Endometrial microvascular endothelial cells (primary cell): ENCODE measurements around the gene POC5. TPM values are rescaled to one million over a fixed set of nuclear protein-coding genes. Genes with fewer than 3 reads are reported as not detected.
"Not testable (repeated sequence)": the region's sequence is repeated elsewhere in the genome, so short reads cannot be mapped to it uniquely, and the experiment has no call there.

Experiments used
- in situ Hi-C: cut with HindIII; loops from 2 replicates; pipeline ENCODE4 v1.10.0; 2017; ENCODE audit warnings: low sequenced_read_pairs, low pct_unique_long_range_greater_than_20kb; ENCODE audit errors: inconsistent ontology term
- total RNA-seq: library from RNA; depleted of rRNA; stranded (reverse); fragments of >200 nt; gene quantifications from one replicate; pipeline ENCODE4 v1.2.3, GENCODE V29; 2015; ENCODE audit errors: inconsistent ontology term

POC5 gene
- total RNA-seq, 1 donor from 2014 or later: 15.0 TPM

DNA sequence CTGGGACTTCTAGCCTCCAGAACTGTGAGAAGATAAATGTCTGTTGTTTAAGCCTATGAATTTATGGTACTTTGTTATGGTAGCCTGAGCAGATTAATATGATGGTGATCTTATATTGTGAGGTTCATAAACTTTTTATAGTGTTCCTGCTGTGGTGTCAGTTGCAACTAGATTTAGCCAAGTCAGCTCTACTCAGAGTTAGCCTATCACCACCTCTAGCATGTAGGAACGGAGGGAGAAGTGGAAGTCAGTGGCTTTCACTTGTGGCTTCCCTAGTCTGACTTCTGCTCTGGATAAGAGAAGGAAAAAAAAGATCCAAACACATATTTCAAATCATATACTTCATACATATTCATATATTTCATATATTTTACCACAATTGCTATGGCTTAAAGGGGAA lies 6.6 kb downstream of the POC5 start:
- in situ Hi-C loops: no loop called here

DNA sequence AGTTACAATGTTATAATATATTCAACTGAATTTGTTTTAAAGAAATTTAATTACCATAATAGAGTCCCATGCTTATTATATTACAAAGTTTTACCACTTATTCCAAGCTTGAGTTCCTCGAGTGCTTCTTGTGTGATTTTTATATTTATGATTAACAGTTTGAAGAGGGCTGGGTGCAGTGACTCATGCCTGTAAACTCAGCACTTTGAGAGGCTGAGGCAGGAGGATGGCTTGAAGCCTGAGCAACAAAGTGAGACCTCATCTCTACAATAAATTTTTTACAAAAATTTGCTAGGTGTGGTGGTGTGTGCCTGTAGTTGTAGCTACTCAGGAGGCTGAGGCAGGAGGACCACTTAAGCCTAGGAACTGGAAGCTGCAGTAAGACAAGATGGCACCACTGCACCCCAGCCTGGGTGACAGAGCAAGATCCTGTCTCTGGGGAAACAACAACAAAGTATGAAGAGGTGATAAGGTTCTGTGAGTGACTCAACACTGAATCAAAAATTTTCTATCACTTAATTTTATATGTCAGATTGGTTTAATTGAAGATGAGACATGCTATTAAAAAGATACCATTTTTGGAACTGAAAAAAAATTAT lies 9.2 kb downstream of the POC5 start:
- in situ Hi-C loops: no loop called here

DNA sequence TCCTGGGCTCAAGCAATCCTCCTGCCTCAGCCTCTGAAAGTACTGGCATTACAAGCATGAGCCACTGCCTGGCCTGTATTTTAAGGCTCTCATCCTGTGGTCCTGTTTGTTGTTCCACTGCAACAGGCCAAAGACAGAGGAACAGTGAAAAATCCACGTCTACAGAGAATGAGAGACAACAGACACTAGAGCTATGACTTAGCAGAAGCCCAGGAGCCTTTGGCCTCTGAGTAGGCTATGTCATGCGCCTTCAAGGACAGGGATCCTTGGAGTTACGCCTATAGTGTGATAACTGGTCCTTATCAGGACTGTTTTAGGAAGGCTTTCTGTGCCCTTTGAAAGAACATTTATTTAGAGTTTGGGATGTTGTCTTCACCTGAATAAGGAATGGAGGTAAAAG lies 10.5 kb downstream of the POC5 start:
- in situ Hi-C loops: no loop called here

DNA sequence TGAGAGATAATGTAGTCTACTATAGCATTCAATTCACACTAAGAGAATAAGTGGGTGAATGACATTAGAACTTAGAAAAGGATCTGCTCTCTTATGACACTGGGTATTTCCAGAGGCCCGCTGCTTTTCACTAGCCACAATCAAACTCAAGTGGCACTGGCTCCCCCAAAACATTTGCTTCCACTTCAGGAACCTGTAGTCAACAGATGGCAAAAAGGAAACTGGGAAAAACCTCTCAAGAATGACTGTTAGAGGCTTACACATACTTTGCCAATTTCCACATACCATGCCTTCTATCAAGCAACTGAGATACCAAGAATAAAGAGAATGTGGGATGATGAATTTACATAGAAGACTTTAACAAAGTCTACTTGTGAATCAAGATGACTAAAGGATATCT lies 11.2 kb downstream of the POC5 start:
- in situ Hi-C loops: no loop called here

DNA sequence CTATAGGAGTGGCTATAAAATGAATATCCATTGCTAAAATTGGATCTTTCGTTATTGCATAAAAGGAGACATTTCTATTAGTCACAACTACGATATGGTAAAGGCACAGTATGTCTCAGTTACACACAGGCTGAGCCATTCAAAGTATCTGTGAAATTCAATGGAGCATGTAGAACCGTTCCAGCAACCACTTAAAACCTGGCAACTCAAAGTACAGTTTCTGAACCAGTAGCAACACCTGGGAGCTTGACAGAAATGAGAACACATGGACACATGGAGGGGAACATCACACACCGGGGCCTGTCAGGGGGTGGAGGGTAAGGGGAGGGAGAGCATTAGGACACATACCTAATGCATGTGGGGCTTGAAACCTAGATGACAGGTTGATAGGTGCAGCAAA lies 15.4 kb downstream of the POC5 start:
- in situ Hi-C loops: no loop called here

DNA sequence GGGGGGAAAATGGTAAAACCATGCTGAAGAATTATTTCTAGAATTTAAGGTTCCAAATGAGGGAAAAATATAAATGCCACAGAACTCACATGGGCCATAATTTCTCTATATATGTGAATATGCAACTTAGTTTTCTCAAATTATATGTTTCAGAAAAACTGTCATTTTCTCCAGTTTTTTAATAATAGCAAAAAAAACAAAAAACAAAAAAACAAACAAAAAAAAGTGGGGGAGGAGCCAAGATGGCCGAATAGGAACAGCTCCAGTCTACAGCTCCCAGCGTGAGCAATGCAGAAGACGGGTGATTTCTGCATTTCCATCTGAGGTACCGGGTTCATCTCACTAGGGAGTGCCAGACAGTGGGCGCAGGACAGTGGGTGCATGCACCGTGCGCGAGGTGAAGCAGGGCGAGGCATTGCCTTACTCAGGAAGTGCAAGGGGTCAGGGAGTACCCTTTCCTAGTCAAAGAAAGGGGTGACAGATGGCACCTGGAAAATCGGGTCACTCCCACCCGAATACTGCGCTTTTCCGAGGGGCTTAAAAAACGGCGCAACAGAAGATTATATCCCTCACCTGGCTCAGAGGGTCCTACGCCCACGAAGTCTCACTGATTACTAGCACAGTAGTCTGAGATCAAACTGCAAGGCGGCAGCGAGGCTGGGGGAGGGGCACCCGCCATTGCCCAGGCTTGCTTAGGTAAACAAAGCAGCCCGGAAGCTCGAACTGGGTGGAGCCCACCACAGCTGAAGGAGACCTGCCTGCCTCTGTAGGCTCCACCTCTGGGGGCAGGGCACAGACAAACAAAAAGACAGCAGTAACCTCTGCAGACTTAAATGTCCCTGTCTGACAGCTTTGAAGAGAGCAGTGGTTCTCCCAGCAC lies 21.5 kb downstream of the POC5 start:
- in situ Hi-C loops: not testable (repeated sequence)

DNA sequence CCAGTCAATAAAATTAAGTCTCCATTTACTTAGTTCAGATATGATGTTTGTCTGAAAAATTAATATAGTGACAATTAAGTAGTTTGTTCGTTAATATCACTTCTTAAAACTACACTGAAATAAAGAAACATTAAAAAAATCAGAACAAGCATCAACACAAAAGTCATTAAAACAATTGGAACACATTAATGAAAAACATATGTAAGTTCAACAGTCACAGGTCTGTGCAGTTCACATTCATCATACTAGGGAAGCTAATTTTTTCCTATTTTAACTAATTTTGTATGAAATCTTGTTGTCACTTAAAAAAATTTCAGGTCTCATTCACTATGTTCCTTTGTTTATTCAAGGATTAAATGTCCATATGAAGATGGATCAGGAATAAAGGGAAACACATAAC lies 22.5 kb downstream of the POC5 start:
- in situ Hi-C loops: no loop called here

DNA sequence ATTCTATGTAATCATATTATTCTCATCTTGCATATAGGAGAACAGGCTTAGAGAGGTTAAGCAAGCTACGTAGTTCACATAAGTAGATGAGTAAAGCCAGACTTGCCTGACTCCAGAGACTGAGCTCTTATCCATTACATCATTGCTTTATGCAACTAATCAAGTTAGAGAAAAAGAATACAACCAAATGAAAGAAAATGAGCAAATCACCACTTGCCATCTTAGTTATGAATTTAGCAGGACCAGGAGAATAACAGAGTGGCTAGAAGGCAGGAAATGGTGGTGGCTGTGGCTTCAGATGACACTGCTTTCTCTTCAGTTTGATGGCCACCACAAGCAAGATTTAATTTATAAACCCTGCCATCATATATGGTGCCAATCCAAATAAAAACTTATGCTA lies 26.6 kb downstream of the POC5 start:
- in situ Hi-C loops: no loop called here

DNA sequence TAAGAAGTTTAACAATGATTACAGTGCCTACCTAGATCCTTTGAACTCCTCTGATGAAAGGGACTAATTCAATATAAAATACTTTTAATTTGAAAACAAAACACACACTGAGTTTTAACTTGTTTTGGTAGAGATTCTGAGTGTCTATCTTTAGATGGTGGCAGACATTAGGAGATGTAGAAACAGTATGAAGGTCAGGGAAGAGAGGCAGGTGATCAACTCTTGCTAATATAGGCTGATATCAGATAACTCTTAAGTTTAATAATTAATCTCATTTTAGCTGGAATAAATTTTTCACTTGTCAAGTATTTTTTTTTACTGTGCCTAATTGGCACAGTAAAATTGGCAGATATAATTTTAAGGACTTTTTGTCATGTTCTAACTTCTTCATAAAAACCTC lies 30.8 kb downstream of the POC5 start:
- in situ Hi-C loops: loop anchor here (10.0 kb wide), 1 partner anchor 332 kb away; no protein-coding TSS in a partner anchor

DNA sequence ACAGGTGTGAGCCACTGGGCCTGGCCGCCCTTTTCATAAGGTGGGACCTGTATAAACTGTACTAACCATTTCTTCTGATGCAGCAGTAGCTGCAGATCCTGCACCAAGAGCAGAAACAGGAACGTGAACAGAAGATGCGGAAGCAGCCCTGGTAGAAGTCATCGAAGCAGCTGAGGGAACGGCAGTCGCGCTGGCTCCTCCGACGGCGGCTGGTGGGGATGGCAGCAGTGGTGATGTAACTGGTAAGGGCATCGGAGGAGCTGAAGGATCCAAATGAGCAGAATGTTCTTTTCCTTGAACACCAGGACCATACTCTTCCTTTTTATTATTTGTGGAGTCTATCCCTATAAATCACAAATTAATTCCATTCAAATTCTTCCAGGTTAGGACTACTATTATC lies 32.1 kb downstream of the POC5 start:
- in situ Hi-C loops: loop anchor here (10.0 kb wide), 1 partner anchor 330 kb away; no protein-coding TSS in a partner anchor

DNA sequence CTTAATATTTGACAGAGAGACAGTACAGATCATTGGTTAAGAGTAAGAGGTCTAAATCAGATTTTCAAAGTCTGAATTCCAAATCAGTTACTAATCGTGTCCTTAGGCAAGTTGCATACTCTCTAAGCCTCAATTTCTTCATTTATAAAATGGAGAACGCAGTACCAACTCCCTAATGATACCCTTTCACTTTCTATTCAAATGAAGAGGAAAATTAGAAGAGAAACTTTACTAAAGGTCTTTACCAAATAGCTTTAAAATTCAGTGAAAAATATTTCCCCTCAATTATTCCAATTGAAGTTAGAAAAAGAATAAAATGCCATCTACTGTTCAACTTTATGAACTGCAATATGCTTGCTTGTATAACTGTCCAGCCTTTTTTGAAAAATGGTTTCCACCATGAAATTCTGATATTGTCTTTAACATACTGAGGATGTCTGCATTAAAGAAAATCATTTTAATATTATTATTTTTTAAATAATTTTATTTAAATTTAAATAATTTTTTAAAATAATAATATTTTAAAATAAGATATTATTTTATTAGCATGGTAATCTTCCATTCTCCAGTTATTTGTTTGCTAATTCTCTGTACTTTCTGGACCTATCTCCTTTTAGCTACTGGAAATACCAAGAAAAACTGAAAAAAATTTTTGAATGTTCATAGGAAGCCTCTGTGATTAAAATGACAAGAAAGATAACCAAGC lies 36.0 kb downstream of the POC5 start:
- in situ Hi-C loops: loop anchor here (10.0 kb wide), 1 partner anchor 326 kb away; no protein-coding TSS in a partner anchor

DNA sequence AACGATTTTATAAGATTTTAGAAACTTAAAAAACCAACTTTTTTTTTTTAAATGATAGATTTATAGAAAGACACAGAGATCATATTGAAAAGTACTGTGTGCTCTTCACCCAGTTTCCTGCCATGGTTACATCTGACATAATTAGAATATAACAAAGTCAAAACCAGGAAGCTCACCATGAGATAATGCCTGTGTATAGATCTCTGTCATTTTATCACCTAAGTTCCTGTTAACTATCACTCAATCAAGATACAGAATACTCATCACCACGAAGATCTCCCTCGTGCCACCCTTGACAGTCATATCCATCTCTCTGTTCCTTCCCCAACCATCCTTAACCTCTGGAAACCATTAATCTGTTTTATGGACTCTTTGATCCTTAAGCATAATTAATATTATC lies 39.1 kb downstream of the POC5 start:
- in situ Hi-C loops: no loop called here

DNA sequence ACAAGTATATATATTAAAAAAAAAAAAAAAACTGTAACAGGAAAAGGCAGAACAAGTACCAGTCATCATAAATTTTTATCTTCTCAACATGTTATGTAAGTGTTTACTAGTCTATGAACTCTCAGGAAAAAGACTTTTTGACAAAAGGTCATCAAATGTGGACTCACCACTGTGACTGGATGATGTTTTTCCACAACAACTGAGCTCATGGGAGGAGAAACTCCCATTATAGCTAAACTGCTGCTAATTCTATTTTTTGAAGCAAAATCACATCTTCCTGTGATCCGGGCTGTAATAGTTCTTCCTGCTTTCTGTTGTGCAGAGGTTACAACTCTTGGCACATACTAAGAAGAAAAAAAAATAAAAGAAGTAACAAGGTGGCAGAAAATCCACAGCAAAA lies 39.6 kb downstream of the POC5 start:
- in situ Hi-C loops: no loop called here

DNA sequence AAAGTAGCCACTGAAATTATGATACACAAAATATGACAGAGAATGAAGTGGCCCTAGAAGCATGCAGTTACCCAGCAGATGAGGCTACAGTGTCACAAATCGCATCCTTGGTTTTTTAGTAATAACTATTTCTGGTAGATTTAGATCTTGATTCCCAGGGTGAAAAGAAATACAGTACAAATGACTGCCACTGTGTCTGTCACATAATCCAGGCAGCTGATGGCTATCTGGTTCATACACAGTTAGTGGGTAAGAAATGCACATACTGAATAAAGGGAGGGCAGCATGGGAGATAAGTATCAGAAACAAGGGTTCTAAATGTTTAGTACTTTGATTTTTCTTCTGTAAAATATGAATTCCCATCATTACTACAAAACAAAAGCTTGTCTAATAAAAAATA lies 41.5 kb downstream of the POC5 start:
- in situ Hi-C loops: no loop called here

DNA sequence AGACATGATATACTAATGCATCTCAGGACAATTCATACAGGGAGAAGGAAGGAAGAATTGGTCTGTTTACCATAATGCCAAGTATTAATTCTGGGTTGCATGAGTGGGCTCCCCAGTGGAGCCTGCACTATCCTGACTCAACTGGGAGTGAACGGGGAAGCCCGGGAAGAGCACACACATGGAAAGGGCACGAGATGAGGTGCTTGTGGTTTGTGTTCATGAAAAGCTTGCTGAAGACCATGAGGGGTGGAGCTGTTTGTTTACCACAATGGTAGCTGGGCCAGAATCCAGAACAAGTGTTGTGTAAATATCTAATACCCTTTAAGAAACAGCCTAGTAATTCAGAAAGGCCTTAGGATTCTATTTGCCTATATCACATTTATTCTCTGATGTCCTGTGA lies 44.6 kb downstream of the POC5 start:
- in situ Hi-C loops: no loop called here

DNA sequence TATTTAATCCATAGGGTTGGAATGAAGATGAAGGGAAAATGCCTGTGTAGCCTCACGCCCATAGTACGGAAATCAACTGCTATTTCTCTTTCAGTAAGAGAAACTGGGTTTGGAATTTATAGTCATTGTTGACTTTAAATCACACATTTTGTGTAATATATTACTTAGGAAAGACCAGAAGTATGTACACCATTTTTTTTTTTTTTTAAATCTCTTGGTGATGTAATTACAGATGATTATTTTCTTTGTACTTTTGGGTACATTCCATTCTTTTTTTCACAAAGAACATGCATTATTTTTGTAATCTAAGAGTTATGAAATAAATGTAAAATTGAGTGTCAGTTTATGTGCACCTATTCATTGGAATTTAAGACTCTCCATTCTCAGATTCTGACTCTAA lies 45.7 kb downstream of the POC5 start:
- in situ Hi-C loops: no loop called here

DNA sequence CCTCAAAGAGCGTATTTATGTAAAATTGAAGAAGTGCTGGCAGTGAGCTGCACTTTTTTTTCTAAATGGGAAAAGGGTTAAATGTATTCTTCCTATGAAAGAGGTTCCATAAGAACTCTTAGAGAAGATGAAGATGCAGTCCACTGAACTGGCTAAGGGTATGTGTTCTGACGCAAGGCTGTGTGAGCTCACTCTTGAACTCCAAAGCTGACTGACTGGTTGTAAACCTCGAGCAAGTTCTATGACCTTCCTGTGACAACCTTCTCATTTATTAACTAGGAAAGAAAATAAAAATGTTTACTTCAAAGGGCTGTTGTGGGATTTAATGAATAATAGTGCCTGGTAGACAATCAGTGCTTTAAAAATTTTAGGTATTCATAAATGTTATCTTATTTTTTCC lies 46.7 kb downstream of the POC5 start:
- in situ Hi-C loops: no loop called here

DNA sequence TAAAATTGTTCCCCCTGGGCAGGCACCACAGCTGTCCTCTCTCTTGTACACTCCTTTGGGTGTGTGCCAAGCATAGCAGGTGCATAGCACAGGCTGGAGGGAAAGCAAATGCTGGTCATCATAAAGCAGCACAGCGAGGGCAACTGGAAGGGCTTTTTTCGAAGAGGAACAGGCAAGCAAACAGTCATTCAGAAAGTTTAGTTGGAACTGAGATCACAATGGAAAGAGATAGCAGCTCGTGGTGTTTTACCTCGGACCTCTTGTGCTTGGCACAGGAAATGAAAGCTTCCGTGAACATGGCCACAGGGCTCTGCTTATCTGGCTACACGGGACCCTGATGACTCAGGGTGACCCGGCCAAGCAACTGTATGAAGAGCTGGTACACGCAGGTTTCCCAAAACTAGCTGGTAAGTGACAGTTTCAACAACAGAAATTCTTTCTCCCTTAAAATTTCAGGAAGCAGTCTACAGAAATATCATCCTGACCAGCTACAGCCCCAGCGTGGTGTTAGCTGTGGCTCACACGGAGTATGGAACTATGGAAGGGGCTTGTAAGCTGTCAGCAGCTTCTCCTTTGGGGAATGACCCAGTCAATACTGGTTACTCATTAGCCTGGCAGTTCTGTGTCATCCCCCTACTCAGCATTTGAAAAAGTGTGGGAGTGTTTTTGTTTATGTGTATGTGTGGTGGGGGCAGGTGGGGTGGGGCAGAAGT lies 48.1 kb downstream of the POC5 start:
- in situ Hi-C loops: no loop called here

DNA sequence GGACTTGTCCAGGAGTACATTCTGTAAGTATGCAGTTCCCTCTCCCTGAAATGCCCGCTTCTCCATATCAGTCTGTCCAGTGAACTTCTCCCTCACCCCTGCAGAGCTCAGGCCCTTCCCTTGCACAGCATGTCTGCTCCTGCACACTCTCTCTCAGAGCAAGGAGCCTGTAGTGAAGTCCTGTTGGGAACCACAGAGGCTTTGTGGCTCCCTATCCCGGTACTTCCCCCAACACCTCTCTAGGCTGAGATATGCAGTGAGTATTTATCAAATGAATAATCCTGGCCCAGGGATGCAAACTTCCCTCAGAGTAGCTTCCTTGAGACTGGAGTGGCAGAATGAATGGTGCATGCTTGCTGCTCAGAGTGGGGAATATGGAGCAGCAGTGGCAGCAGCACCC lies 48.8 kb downstream of the POC5 start:
- in situ Hi-C loops: no loop called here
